Measurements from ENCODE around the gene CREG2.

The CREG2 gene

DNA sequence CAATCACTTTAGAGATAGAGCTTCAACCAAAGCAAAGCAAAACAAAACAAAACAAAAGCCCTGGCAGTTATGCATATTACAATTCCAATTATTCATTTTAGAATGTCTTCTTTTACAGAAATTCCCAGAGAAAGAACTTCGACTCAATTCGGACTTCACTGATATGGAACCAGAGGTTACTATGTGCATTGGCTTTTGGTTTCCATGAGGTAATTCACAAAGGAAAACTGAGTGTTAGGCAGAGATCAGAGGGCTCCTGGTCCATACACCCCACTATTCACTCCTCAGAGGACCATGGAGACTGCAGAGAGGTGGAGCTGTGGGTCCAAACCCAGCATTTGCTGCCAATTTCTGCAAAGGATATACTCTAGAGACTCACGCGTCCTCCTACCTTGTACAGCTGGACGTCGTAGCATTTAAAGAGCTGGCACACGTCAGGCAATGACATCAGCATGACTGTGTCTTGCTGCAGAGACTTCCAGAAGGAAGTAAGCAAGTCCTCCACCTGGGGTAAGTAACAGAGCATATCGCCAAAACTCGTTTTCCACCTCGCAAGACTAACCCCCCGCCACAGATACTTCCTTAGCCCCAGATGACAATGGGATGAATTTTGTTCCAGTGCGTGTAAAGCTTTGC is 31.3 kb upstream of the CREG2 start:
- TF ChIP-seq, protein P1, sequence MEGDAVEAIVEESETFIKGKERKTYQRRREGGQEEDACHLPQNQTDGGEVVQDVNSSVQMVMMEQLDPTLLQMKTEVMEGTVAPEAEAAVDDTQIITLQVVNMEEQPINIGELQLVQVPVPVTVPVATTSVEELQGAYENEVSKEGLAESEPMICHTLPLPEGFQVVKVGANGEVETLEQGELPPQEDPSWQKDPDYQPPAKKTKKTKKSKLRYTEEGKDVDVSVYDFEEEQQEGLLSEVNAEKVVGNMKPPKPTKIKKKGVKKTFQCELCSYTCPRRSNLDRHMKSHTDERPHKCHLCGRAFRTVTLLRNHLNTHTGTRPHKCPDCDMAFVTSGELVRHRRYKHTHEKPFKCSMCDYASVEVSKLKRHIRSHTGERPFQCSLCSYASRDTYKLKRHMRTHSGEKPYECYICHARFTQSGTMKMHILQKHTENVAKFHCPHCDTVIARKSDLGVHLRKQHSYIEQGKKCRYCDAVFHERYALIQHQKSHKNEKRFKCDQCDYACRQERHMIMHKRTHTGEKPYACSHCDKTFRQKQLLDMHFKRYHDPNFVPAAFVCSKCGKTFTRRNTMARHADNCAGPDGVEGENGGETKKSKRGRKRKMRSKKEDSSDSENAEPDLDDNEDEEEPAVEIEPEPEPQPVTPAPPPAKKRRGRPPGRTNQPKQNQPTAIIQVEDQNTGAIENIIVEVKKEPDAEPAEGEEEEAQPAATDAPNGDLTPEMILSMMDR (IDR thresholded peaks at IDR 0.05; ENCODE audit: insufficient read depth, missing control alignments): no peak
- no peak for DNase-seq (ENCODE audit: insufficient read length, low spot score)
- no peak for FAIRE-seq

- DNase-seq (ENCODE audit: insufficient read length, low spot score): no peak
- no peak for FAIRE-seq
- TF ChIP-seq, protein P1 (IDR thresholded peaks at IDR 0.05; ENCODE audit: insufficient read depth, missing control alignments): no peak
Observed at GRCh38 chr2:101416609-101417008, 29.3 kb upstream of the CREG2 start.

DNA sequence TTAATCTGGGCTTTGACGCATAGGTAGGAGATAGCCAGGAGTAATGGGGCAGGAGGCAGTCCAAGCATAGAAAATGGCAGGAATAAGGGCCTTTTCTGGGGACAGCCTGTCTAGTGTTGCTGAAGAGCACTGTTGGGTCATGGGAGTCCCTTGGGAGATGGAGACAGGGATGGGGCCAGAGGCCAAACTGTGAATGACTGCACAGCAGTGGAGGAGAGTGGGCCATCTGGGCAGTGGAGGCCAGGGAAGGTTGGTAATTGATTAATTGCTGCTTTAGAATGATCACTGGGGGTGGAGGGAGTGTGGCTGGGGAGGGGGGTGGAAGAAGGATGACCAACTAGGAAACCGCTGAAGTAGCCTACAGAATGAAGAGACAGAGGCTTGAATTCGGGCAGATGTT is 28.6 kb upstream of the CREG2 start:
- FAIRE-seq (no peak), DNase-seq (ENCODE audit: insufficient read length, low spot score) (no peak)
- TF ChIP-seq, protein P1 (IDR thresholded peaks at IDR 0.05; ENCODE audit: insufficient read depth, missing control alignments): no peak

- DNase-seq (ENCODE audit: insufficient read length, low spot score) (no peak), FAIRE-seq (no peak)
- TF ChIP-seq, protein P1 (IDR thresholded peaks at IDR 0.05; ENCODE audit: insufficient read depth, missing control alignments): no peak
Observed at GRCh38 chr2:101415220-101415619, 27.9 kb upstream of the CREG2 start.

DNA sequence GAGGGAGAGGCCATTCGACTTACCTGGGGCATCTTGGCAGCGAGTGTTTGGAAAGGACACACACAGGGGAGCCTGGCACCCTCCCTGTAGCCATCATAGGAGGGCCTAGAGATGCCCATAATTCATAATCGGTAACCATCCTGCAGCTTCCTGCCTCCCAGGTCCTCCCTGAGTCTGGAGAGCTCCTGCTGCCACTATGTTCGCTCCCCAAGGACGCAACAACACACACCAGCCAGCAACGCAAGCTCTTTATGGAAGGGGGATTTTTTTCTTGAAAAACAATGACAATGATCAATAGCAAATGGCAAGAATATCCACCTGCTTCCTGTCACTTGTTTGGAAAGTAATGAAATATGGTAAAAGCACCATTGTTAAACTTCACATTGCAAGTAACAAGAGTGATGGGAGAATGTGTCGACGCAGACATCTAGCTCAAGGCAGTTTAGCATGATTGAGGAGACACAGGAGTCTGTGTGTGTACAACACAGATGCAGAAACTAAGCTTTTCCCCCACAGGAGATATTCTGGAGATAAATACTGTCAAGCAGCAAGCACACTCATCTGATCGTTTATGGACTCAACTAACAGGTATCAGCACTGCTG is 24.9 kb upstream of the CREG2 start:
- TF ChIP-seq, protein P1 (IDR thresholded peaks at IDR 0.05; ENCODE audit: insufficient read depth, missing control alignments): no peak
- FAIRE-seq (no peak), DNase-seq (ENCODE audit: insufficient read length, low spot score) (no peak)

DNA sequence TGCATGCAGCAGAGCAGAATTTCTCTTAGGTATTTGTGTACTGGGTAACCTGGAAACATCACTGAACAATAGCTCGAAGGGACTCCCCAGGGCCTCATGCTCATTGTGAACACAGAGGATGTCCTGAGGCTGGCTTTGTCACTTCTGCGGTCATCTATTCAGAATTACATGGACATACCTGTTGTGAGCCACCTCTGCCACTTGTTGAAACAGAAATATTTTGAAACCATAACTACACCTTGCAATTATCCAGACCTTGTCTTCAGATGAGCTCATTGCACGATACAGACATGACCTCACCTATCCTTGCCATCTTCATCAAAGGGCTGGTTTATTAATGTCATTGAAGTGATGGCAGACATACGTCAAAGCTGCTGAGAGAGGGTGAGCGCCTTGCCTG is 23.4 kb upstream of the CREG2 start:
- TF ChIP-seq, protein P1 (IDR thresholded peaks at IDR 0.05; ENCODE audit: insufficient read depth, missing control alignments): no peak
- DNase-seq (ENCODE audit: insufficient read length, low spot score): no peak
- FAIRE-seq: no peak

GRCh38 chr2:101410114-101410513 is 22.8 kb upstream of the CREG2 start:
- DNase-seq (ENCODE audit: insufficient read length, low spot score): no peak
- FAIRE-seq: no peak
- TF ChIP-seq, protein P1 (IDR thresholded peaks at IDR 0.05; ENCODE audit: insufficient read depth, missing control alignments): no peak

All from D721Med (cell line).